ENCODE data around the gene RGS1. TPM values are rescaled to one million over a fixed set of nuclear protein-coding genes. Genes with fewer than 3 reads are reported as not detected.

Gene RGS1
- total and polyA plus RNA-seq, 2 experiments from 2014 or later: not detected

- H3K9me2 ChIP-seq (ENCODE audit: insufficient read depth): no peaks in the 10 kb centered on the region
- H3K9me3 Mint-ChIP-seq: no peaks in the 10 kb centered on the region
Measured at GRCh38 chr1:192588546-192588945, 13.0 kb downstream of the RGS1 start.

More at GRCh38 chr1:192588546-192588945, 13.0 kb downstream of the RGS1 start:
- Mint-ChIP-seq H3K4me3 (no peak overlapping the region), H3K36me3 (ENCODE audit: low read depth) (no peaks in the 10 kb centered on the region), H3K27me3 (ENCODE audit: insufficient read depth, low read depth, poor library complexity) (no peaks in the 10 kb centered on the region), H3K27ac (no peak overlapping the region), H3K4me1 (no peaks in the 10 kb centered on the region)
- H3K4me3 ChIP-seq: no peak overlapping the region
- H3K27me3 ChIP-seq (ENCODE audit: insufficient read depth): no peaks in the 10 kb centered on the region
- DNase-seq (ENCODE audit: low spot score) (no peak), ATAC-seq (no peak)
- no peaks in the 10 kb centered on the region for H3F3A ChIP-seq (replicated peaks; ENCODE audit: low read depth)
- H3K4me1 ChIP-seq (ENCODE audit: insufficient read depth): no peaks in the 10 kb centered on the region
- no peak overlapping the region for H3K27ac ChIP-seq (ENCODE audit: low read depth)
- no peaks in the 10 kb centered on the region for H4K20me1 ChIP-seq (replicated peaks; ENCODE audit: insufficient read depth)
- no peak overlapping the region for H3K4me2 ChIP-seq
- no peaks in the 10 kb centered on the region for H3K79me2 ChIP-seq (replicated peaks; ENCODE audit: insufficient read depth)
- no peaks in the 10 kb centered on the region for H3K36me3 ChIP-seq (ENCODE audit: insufficient read depth)
- TF ChIP-seq NANOG (IDR thresholded peaks at IDR 0.05; ENCODE audit: borderline replicate concordance) (no peak), CREB1 (CRISPR knock-in tag; IDR thresholded peaks at IDR 0.05; ENCODE audit: low read depth) (no peak), CTCF (conservative IDR thresholded peaks at IDR 0.05; ENCODE audit: low read depth in 2 of 2) (no peak), EZH2 (IDR thresholded peaks at IDR 0.05; ENCODE audit: low read depth, unreplicated experiment) (no peak), STAT1 (IDR thresholded peaks at IDR 0.05; ENCODE audit: unreplicated experiment) (no peak), EZH2phosphoT487 (IDR thresholded peaks at IDR 0.05; ENCODE audit: unreplicated experiment) (no peak), ETS1 (IDR thresholded peaks at IDR 0.05) (no peak), ZNF462 (CRISPR knock-in tag; IDR thresholded peaks at IDR 0.05) (no peak), ZNF331 (CRISPR knock-in tag; IDR thresholded peaks at IDR 0.05; ENCODE audit: low read depth) (no peak), ZNF114 (CRISPR knock-in tag; IDR thresholded peaks at IDR 0.05) (no peak), JUNB (IDR thresholded peaks at IDR 0.05; ENCODE audit: unreplicated experiment) (no peak), REST (IDR thresholded peaks at IDR 0.05; ENCODE audit: unreplicated experiment) (no peak), POLR2AphosphoS5 (IDR thresholded peaks at IDR 0.05; ENCODE audit: low read depth) (no peak)
- H2AFZ ChIP-seq: no peak overlapping the region
